OCI-M1 (cell line): ENCODE data around the gene HS6ST3.
"Not testable (repeated sequence)": the region's sequence is repeated elsewhere in the genome, so short reads cannot be mapped to it uniquely, and the experiment has no call there.

Experiments
- DNase-seq: peaks from one replicate; lab custom pipeline; 2025; lab: John Stamatoyannopoulos, UW

HS6ST3 gene

GRCh38 chr13:96091164-96092117 is 1.5 kb downstream of the HS6ST3 start:
- DNase-seq = no peak

GRCh38 chr13:96093296-96094006 is 3.5 kb downstream of the HS6ST3 start:
- DNase-seq = no peak

- DNase-seq = peak; percentile 47
Observed at GRCh38 chr13:96100457-96101220, 10.7 kb downstream of the HS6ST3 start.

- no peak for DNase-seq
Observed at GRCh38 chr13:96104516-96104915, 14.6 kb downstream of the HS6ST3 start.

- peak; percentile 5 for DNase-seq
Observed at GRCh38 chr13:96108072-96108471, 18.2 kb downstream of the HS6ST3 start.

- DNase-seq = no peak
Observed at GRCh38 chr13:96109125-96109524, 19.2 kb downstream of the HS6ST3 start.

- no peak for DNase-seq
Observed at GRCh38 chr13:96112936-96113335, 23.0 kb downstream of the HS6ST3 start.

GRCh38 chr13:96115368-96115767 is 25.5 kb downstream of the HS6ST3 start:
- DNase-seq = not testable (repeated sequence)

- DNase-seq = no peak
Observed at GRCh38 chr13:96119921-96120320, 30.0 kb downstream of the HS6ST3 start.

- no peak for DNase-seq
Observed at GRCh38 chr13:96130818-96131340, 41.0 kb downstream of the HS6ST3 start.

- peak; percentile 73 for DNase-seq
Observed at GRCh38 chr13:96141032-96141431, 51.1 kb downstream of the HS6ST3 start.

GRCh38 chr13:96159725-96160124 is 69.8 kb downstream of the HS6ST3 start:
- no peak for DNase-seq

GRCh38 chr13:96161141-96161540 is 71.2 kb downstream of the HS6ST3 start:
- no peak for DNase-seq

- no peak for DNase-seq
Observed at GRCh38 chr13:96165840-96166239, 75.9 kb downstream of the HS6ST3 start.

GRCh38 chr13:96172066-96172465 is 82.2 kb downstream of the HS6ST3 start:
- DNase-seq = peak; percentile 73

GRCh38 chr13:96178759-96179158 is 88.9 kb downstream of the HS6ST3 start:
- no peak for DNase-seq

- DNase-seq = no peak
Observed at GRCh38 chr13:96179309-96179708, 89.4 kb downstream of the HS6ST3 start.

GRCh38 chr13:96181911-96182310 is 92.0 kb downstream of the HS6ST3 start:
- no peak for DNase-seq

GRCh38 chr13:96185818-96186217 is 95.9 kb downstream of the HS6ST3 start:
- DNase-seq = no peak

GRCh38 chr13:96191367-96191766 is 101.5 kb downstream of the HS6ST3 start:
- no peak for DNase-seq

- DNase-seq = no peak
Observed at GRCh38 chr13:96193728-96194310, 103.9 kb downstream of the HS6ST3 start.

- DNase-seq = no peak
Observed at GRCh38 chr13:96198038-96198437, 108.1 kb downstream of the HS6ST3 start.
